ENCODE results near the gene CHD2.

DNA sequence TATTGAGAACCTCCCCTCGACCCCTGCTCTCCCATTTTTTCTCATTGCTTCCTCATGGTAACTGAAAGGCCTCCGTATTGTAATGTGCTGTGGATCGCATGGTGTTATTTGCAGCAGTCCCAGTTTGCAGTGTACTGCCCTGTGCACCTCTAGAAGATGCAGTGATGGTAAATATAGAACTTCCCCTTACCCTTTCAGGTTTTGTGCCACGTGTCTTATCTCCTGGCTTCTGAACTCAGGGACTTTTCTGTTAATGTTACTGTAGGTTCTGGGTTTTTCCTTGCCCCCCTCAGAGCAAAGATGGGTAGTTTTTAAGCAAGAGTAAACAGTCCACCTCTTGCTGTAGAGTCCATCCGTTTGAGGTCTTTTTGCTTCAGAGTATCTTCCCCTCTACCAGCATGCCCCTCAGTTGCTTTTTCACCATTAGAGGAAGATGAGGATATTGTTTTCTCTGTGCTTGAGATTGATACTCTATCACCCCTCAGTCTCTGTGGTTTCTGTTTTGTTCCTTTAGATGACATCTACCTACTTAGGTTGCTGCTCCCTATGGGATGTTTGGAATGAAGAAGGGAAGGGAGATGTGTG lies 22.4 kb downstream of the CHD2 start:
- TF ChIP-seq YY1 (IDR thresholded peaks at IDR 0.05; ENCODE audit: insufficient read depth, insufficient read length) = no peak
- no peak for TF ChIP-seq ZNF274 (IDR thresholded peaks at IDR 0.05; ENCODE audit: low read depth, low read length)

Data from NT2/D1 (cell line).